ENCODE results near the gene ITIH6. TPM values are rescaled to one million over a fixed set of nuclear protein-coding genes. Genes with fewer than 3 reads are reported as not detected.
"Not testable (repeated sequence)": the region's sequence is repeated elsewhere in the genome, so short reads cannot be mapped to it uniquely, and the experiment has no call there.

ITIH6 gene
- total RNA-seq, 1 donor from 2014 or later: not detected

GRCh38 chrX:54788446-54788845 lies 9.6 kb downstream of the ITIH6 start:
- H3K36me3 Mint-ChIP-seq (ENCODE audit: low read depth): no peaks in the 10 kb centered on the region
- no peak for DNase-seq (ENCODE audit: low spot score)
- no peaks in the 10 kb centered on the region for H3K9me3 Mint-ChIP-seq
- no peak overlapping the region for H3K27ac Mint-ChIP-seq
- peaks cover 2% of the 10 kb centered on the region for H3K27me3 Mint-ChIP-seq (ENCODE audit: low read depth)
- H3K4me1 Mint-ChIP-seq (ENCODE audit: low read depth): no peaks in the 10 kb centered on the region
- intact Hi-C loops (cut with micrococcal nuclease): loop anchor here (5.0 kb wide), 1 partner anchor 146 kb away; no protein-coding TSS in a partner anchor
- H3K4me3 Mint-ChIP-seq (ENCODE audit: low read depth): no peak overlapping the region

- Mint-ChIP-seq H3K27me3 (ENCODE audit: low read depth) (peaks cover 2% of the 10 kb centered on the region), H3K36me3 (ENCODE audit: low read depth) (no peaks in the 10 kb centered on the region), H3K27ac (no peak overlapping the region), H3K9me3 (no peaks in the 10 kb centered on the region), H3K4me1 (ENCODE audit: low read depth) (no peaks in the 10 kb centered on the region), H3K4me3 (ENCODE audit: low read depth) (no peak overlapping the region)
- no peak for DNase-seq (ENCODE audit: low spot score)
- intact Hi-C loops (cut with micrococcal nuclease): loop anchor here (5.0 kb wide), 1 partner anchor 145 kb away; no protein-coding TSS in a partner anchor
These were observed 11.1 kb downstream of the ITIH6 start for GRCh38 chrX:54786967-54787366.

GRCh38 chrX:54785901-54786300 lies 12.2 kb downstream of the ITIH6 start:
- intact Hi-C loops (cut with micrococcal nuclease): loop anchor here (5.0 kb wide), 1 partner anchor 144 kb away; no protein-coding TSS in a partner anchor
- no peak for DNase-seq (ENCODE audit: low spot score)
- Mint-ChIP-seq H3K27ac (no peak overlapping the region), H3K4me3 (ENCODE audit: low read depth) (no peak overlapping the region), H3K27me3 (ENCODE audit: low read depth) (peaks cover 6% of the 10 kb centered on the region), H3K9me3 (no peaks in the 10 kb centered on the region), H3K36me3 (ENCODE audit: low read depth) (no peaks in the 10 kb centered on the region), H3K4me1 (ENCODE audit: low read depth) (no peaks in the 10 kb centered on the region)

GRCh38 chrX:54776987-54777672 lies 20.9 kb downstream of the ITIH6 start:
- DNase-seq (ENCODE audit: low spot score): no peak
- H3K27me3 Mint-ChIP-seq (ENCODE audit: low read depth): peaks cover 4% of the 10 kb centered on the region
- H3K36me3 Mint-ChIP-seq (ENCODE audit: low read depth): no peaks in the 10 kb centered on the region
- no peaks in the 10 kb centered on the region for H3K9me3 Mint-ChIP-seq
- peaks cover 6% of the 10 kb centered on the region for H3K4me1 Mint-ChIP-seq (ENCODE audit: low read depth)
- H3K27ac Mint-ChIP-seq: no peak overlapping the region
- no peak overlapping the region for H3K4me3 Mint-ChIP-seq (ENCODE audit: low read depth)
- intact Hi-C loops (cut with micrococcal nuclease): no loop called here

- intact Hi-C loops (cut with micrococcal nuclease): no loop called here
- H3K9me3 Mint-ChIP-seq: no peaks in the 10 kb centered on the region
- DNase-seq (ENCODE audit: low spot score): no peak
- H3K27me3 Mint-ChIP-seq (ENCODE audit: low read depth): no peaks in the 10 kb centered on the region
- no peaks in the 10 kb centered on the region for H3K36me3 Mint-ChIP-seq (ENCODE audit: low read depth)
- peaks cover 6% of the 10 kb centered on the region for H3K4me1 Mint-ChIP-seq (ENCODE audit: low read depth)
- H3K4me3 Mint-ChIP-seq (ENCODE audit: low read depth): no peak overlapping the region
- H3K27ac Mint-ChIP-seq: no peak overlapping the region
These were observed 22.0 kb downstream of the ITIH6 start for GRCh38 chrX:54776061-54776460.

GRCh38 chrX:54774391-54775094 lies 23.5 kb downstream of the ITIH6 start:
- H3K27ac Mint-ChIP-seq; H3K27me3 Mint-ChIP-seq (ENCODE audit: low read depth); intact Hi-C loops (cut with micrococcal nuclease); H3K4me3 Mint-ChIP-seq (ENCODE audit: low read depth); DNase-seq (ENCODE audit: low spot score); H3K36me3 Mint-ChIP-seq (ENCODE audit: low read depth); H3K4me1 Mint-ChIP-seq (ENCODE audit: low read depth); H3K9me3 Mint-ChIP-seq: not testable (repeated sequence)

GRCh38 chrX:54758114-54759055 lies 39.7 kb downstream of the ITIH6 start:
- H3K27me3 Mint-ChIP-seq (ENCODE audit: low read depth): peaks cover 2% of the 10 kb centered on the region
- H3K27ac Mint-ChIP-seq: no peak overlapping the region
- no peak overlapping the region for H3K4me3 Mint-ChIP-seq (ENCODE audit: low read depth)
- DNase-seq (ENCODE audit: low spot score): no peak
- intact Hi-C loops (cut with micrococcal nuclease): no loop called here
- no peaks in the 10 kb centered on the region for H3K4me1 Mint-ChIP-seq (ENCODE audit: low read depth)
- H3K36me3 Mint-ChIP-seq (ENCODE audit: low read depth): no peaks in the 10 kb centered on the region
- no peaks in the 10 kb centered on the region for H3K9me3 Mint-ChIP-seq

- Mint-ChIP-seq H3K36me3 (ENCODE audit: low read depth) (no peaks in the 10 kb centered on the region), H3K27me3 (ENCODE audit: low read depth) (peaks cover 2% of the 10 kb centered on the region), H3K4me1 (ENCODE audit: low read depth) (no peaks in the 10 kb centered on the region), H3K27ac (no peak overlapping the region), H3K9me3 (no peaks in the 10 kb centered on the region), H3K4me3 (ENCODE audit: low read depth) (no peak overlapping the region)
- DNase-seq (ENCODE audit: low spot score): no peak
- intact Hi-C loops (cut with micrococcal nuclease): no loop called here
These were observed 43.2 kb downstream of the ITIH6 start for GRCh38 chrX:54754854-54755253.

GRCh38 chrX:54748626-54749025 lies 49.4 kb downstream of the ITIH6 start:
- H3K27me3 Mint-ChIP-seq (ENCODE audit: low read depth): no peaks in the 10 kb centered on the region
- no peak overlapping the region for H3K4me3 Mint-ChIP-seq (ENCODE audit: low read depth)
- H3K9me3 Mint-ChIP-seq: no peaks in the 10 kb centered on the region
- intact Hi-C loops (cut with micrococcal nuclease): no loop called here
- H3K4me1 Mint-ChIP-seq (ENCODE audit: low read depth): no peaks in the 10 kb centered on the region
- no peak for DNase-seq (ENCODE audit: low spot score)
- H3K36me3 Mint-ChIP-seq (ENCODE audit: low read depth): no peaks in the 10 kb centered on the region
- H3K27ac Mint-ChIP-seq: no peak overlapping the region

GRCh38 chrX:54747733-54748393 lies 50.2 kb downstream of the ITIH6 start:
- peaks cover 2% of the 10 kb centered on the region for H3K27me3 Mint-ChIP-seq (ENCODE audit: low read depth)
- no peaks in the 10 kb centered on the region for H3K9me3 Mint-ChIP-seq
- intact Hi-C loops (cut with micrococcal nuclease): no loop called here
- no peak for DNase-seq (ENCODE audit: low spot score)
- H3K4me3 Mint-ChIP-seq (ENCODE audit: low read depth): no peak overlapping the region
- H3K27ac Mint-ChIP-seq: no peak overlapping the region
- H3K36me3 Mint-ChIP-seq (ENCODE audit: low read depth): no peaks in the 10 kb centered on the region
- H3K4me1 Mint-ChIP-seq (ENCODE audit: low read depth): no peaks in the 10 kb centered on the region

- no peaks in the 10 kb centered on the region for H3K36me3 Mint-ChIP-seq (ENCODE audit: low read depth)
- DNase-seq (ENCODE audit: low spot score): no peak
- H3K4me1 Mint-ChIP-seq (ENCODE audit: low read depth): no peaks in the 10 kb centered on the region
- peaks cover 2% of the 10 kb centered on the region for H3K27me3 Mint-ChIP-seq (ENCODE audit: low read depth)
- no peaks in the 10 kb centered on the region for H3K9me3 Mint-ChIP-seq
- H3K4me3 Mint-ChIP-seq (ENCODE audit: low read depth): no peak overlapping the region
- intact Hi-C loops (cut with micrococcal nuclease): no loop called here
- no peak overlapping the region for H3K27ac Mint-ChIP-seq
These were observed 51.1 kb downstream of the ITIH6 start for GRCh38 chrX:54746928-54747327.

- intact Hi-C loops (cut with micrococcal nuclease): no loop called here
- Mint-ChIP-seq H3K27me3 (ENCODE audit: low read depth) (peaks cover 2% of the 10 kb centered on the region), H3K4me1 (ENCODE audit: low read depth) (no peaks in the 10 kb centered on the region), H3K4me3 (ENCODE audit: low read depth) (no peak overlapping the region), H3K27ac (no peak overlapping the region), H3K36me3 (ENCODE audit: low read depth) (no peaks in the 10 kb centered on the region), H3K9me3 (no peaks in the 10 kb centered on the region)
- no peak for DNase-seq (ENCODE audit: low spot score)
These were observed 52.4 kb downstream of the ITIH6 start for GRCh38 chrX:54745676-54746075.

Measured in activated T-helper 2 cell treated with anti-CD3 and anti-CD28 coated beads, Interferon-gamma antibody, Interleukin-2, Interleukin-4, amounts not matched to agents 10 μg/mL and 5 μg/mL and 100 μg/mL, durations not matched to agents 14 hours and 24 hours and 36 hours (primary cell).